Raji (cell line): Measurements from ENCODE around the gene PID1.

Experiments
- POLR2A ChIP-seq: IDR thresholded peaks from 2 replicates; pipeline ENCODE4 v1.6.1; 2011; ENCODE audit warnings: low read depth, low read length, control low read depth; ENCODE audit not compliant: insufficient read depth

The PID1 gene

DNA sequence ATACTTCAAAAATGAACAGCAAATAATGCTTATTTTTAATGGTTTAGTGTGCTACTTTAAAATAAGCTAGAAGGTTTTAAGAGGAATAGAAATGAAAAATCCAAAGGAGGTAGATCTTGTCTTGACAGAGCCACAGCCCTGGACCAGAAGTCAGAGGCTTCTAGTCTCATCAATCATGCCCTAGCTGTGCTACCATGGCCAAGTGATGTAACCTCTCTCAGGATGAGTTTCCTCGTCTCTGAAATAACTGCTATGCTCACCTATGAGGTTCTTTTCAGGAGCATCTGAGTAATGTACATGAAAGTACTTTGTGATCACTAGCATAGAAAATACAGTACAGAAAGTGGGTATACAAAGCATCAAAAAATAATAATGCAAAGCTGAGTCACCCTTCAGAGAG lies 248.4 kb downstream of the PID1 start:
- no peak for TF ChIP-seq POLR2A

DNA sequence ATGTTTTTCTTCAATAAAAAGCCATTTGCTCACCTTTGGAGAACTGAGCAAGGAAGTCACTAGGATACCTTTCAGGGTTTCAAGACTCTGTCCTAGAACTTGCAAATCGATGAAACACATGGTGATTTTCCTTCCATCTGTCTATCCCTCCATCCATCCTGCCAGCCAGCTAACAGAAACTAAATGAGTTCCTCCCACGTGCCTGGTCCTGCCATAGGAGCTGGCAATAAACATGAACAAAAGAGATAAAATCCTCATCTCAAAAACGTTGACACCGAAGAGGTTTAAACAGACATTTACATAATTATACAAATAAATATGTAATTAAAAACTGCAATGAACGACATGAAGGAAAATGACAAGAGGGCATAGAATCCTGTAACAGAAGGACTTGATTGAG lies 249.0 kb downstream of the PID1 start:
- no peak for TF ChIP-seq POLR2A

DNA sequence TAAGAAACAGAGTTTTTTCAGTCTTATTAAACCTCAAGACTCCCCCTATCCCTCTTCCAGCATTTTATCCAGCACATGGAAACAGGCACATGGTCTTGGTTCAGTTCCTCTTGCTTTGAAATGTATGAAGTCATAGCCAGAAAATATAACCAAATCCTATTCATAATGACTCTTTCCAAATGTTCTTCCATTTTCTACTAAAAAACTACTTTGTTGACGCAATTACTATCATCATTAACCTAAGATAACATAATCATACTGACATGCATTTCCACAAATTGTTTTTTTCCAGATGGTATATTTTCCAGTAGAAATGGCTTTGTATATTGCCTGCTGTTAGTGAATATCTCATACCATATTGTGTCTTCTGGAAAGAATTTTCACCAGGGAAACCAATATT lies 261.3 kb downstream of the PID1 start:
- TF ChIP-seq POLR2A = no peak

DNA sequence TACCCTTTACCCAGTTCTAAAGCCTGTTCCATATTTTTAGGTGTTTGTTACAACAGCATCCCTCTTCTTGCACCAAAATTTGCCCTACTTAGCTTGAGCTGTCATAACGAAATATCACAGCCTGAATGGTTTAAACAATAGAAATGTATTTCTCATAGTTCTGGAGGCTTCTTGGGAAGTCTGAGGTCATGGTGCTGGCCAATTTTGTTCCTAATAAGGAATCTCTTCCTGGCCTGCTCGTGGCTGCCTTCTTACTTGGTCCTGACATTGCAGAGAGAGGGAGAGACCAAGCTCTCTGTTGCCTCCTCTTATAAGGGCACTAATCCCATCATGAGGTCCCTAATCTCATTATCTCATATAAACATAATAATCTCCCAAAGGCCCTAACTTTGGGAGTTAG lies 267.8 kb downstream of the PID1 start:
- TF ChIP-seq POLR2A = no peak

DNA sequence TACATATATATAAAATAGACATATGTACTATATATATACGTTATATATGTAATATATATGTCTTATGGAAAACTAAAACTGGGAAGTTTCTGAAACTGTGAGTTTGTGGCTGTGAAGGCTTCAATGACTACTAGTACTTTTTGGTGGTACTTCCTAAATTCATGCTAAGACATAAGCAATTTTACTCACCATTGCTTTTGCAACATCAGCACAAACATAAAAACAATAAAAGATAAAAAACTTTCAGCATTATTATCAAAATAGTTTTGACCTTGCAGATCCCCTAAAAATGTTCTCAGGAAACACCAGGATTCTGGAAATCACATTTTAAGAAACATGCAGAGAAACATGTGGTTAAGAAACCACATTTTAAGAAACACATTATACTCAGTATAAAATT lies 269.9 kb downstream of the PID1 start:
- TF ChIP-seq POLR2A = no peak

DNA sequence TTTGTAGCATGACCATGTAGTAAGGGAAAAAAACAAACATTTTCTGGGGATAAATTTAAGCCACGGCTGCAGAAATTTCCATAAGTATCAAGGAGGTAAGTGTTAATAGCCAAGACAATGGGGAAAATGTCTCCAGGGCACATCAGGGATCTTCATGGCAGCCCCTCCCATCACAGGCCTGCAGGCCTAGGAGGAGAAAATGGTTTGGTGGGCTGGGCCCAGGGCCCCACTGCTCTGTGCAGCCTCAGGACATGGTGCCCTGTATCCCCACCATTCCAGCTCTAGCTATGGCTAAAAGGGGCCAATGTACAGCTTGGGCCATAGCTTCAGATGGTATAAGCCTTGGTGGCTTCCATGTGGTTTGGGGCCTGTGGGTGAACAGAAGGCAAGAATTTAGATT lies 271.8 kb downstream of the PID1 start:
- TF ChIP-seq POLR2A = no peak

DNA sequence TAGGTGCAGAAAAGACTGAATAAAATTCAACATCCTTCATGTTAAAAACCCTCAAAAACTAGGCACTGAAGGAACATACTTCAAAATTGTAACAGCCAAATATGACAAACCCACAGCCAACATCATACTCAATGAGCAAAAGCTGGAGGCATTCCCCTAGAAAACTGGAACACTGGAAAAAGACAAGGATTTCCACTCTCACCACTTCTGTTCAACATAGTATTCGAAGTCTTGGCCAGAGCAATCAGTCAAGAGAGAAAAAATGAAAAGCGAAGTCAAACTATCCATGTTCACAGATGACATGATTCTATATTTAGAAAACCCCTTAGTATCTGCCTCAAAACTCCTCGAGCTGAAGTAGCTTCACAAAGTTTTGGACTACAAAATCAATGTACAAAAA lies 282.3 kb downstream of the PID1 start:
- TF ChIP-seq POLR2A = no peak

DNA sequence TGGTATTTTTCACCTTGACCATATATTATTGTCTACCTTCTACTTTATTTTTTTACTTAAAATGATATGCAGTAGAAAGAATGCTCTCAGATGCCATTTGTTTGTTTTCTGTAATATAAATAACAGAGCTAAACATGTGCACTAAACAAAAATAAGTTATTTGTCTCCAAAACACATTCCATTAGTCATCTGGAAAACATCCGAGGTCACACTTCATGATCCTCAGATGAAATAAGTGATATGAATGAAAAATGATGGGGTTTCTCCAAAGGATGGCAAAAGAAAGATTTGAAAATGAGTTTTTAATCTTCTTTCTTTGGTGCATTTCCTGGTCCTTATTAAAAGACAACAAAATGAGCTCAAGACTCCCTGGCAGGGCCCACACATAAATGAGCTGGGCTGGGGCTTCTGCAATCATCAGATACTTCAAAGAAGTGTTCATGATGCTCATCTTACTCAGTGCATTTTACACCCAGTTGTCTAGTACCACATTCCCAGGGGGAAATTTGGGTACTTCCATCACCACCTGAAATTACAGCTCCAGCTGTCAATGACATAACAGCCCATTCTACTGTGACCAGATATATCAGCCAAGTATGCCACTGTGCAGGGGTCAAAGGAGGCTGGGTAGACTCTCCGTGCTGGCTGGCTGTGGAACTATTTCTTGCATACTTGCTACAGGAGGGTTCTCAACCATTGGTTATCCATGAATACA lies 283.5 kb downstream of the PID1 start:
- no peak for TF ChIP-seq POLR2A

DNA sequence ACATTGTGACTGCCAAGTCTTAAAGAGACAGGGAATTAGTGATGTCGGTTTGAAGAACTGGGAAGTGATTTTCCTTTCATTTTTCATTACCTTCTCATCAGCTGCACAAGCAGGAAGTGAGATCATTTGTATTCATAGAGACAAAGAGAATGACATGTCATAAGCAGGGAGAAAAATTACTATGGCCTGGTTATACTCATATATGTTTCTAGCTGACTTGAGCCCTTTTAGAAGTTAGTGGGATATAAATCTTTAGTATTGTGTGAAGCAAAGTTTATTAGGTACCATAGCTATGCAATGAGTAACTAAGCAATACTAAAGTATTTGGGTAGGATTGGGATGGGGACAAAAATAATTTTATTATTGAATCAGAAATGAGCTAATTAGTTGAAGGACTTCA lies 284.1 kb downstream of the PID1 start:
- TF ChIP-seq POLR2A = no peak

DNA sequence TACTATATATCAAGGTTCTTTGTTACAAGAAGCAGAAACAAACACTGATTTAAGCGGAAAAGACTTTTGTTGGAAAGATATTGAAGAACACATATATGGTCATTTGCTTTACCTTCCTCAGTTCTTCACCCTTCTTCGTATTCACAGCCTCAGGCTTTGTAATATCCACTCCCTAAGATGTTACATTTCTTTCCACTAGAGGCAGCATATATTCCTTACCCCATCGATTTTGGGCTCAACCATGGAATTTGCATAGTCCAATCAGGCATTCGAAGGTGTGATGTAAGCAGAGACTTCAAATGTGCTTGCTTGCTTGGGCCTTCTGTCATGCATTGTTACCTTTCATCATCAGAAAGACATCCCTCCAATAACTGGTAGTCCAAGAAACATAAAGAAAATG lies 287.4 kb downstream of the PID1 start:
- TF ChIP-seq POLR2A = no peak

DNA sequence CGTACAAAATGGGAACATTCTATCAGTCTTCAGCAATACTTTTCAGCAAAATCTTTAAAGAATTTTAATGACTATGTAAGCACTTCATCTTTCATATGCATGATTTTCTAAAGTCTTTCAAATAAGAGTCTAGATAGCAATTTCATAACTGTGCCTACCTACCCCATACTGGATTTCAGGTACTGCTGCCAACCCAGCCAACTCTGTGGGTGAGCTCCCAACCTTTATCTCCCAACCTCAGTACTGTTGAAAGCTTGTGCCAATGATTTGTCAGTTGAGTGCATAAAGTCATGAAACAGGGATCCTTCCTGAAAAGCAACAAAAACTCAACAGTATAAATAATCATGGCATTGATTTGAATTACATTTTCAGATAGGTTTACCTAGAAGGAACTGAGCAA lies 296.9 kb downstream of the PID1 start:
- no peak for TF ChIP-seq POLR2A
